ENCODE results near the gene NCR3LG1.

NCR3LG1 gene

DNA sequence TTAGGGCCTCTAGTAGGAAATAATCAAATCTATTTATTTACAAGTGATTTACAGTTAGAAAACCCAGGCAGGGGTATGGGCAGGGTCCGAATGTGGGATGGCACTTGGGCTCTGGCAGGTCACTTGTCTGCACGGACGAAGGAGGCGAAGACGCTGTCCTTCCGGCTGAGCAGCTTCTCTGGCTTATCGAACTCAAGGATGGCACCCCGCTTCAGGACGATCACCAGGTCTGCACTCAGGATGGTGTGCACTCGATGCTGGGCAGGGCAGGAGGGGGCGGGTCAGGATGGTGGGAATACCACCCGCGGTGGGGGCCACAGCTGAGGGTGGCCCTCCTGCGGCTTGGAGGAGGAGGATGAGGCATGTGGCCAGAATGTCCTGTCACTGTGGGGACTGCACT lies 41.3 kb downstream of the NCR3LG1 start:
- no peak for TF ChIP-seq GATA3 (IDR thresholded peaks at IDR 0.05; ENCODE audit: low read depth, low read length)
- no peak for TF ChIP-seq GATA2 (IDR thresholded peaks at IDR 0.05; ENCODE audit: low read depth, low read length)

- no peak for TF ChIP-seq GATA2 (IDR thresholded peaks at IDR 0.05; ENCODE audit: low read depth, low read length)
These were observed 41.9 kb downstream of the NCR3LG1 start for GRCh38 chr11:17393472-17393871.

DNA sequence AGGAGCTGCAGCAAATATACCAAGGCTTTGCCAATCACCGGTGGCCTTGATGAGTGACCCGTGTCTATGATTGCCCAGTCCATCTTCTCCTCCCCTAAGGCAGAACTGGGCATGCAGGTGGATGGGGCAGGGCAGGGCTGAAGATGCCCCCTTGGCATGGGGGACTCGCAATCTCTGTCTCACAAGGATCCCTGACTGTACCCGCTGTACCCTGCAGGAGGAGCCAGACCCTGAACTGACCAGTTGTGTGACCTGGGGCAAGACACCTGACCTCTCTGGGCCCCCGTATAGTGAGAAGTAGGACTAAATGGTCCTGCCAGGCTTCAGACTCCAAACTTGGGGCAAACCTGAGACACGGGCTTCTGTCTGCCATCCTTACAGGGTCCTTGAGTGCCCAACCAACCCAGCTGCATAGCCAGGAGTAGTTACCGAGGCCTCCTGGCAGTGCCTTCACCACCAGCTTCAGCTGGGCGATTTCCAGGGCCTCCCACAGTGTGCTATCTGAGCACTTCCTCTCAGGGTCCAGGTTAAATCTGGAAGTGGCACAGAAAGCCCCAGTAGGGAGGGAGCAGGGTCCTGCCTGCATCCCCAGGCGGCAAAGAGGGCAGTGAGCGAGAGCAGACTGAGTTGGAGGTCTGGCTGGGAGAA lies 43.3 kb downstream of the NCR3LG1 start:
- TF ChIP-seq GATA3 (IDR thresholded peaks at IDR 0.05; ENCODE audit: low read depth, low read length) (no peak), GATA2 (IDR thresholded peaks at IDR 0.05; ENCODE audit: low read depth, low read length) (no peak)

DNA sequence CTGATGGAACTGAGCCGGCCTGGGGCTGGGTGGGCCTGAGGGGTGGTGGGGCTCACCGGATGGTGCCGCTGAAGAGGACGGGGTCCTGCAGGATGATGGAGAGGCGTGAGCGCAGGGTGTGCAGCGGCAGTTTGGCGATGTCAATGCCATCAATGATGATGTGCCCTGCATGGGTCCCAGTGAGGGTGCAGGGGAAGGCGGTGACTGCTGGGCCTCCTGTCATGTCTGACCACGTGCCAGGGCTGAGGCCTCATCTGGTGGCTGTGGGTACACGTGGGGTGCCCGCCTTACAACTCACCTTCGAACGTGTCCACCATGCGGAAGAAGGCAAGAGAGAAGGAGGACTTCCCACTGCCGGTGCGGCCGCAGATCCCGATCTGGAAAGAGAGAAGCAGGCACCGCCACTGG lies 44.0 kb downstream of the NCR3LG1 start:
- no peak for TF ChIP-seq GATA3 (IDR thresholded peaks at IDR 0.05; ENCODE audit: low read depth, low read length)

GRCh38 chr11:17395978-17396377 lies 44.4 kb downstream of the NCR3LG1 start:
- no peak for TF ChIP-seq GATA3 (IDR thresholded peaks at IDR 0.05; ENCODE audit: low read depth, low read length)
- TF ChIP-seq GATA2 (IDR thresholded peaks at IDR 0.05; ENCODE audit: low read depth, low read length): no peak

DNA sequence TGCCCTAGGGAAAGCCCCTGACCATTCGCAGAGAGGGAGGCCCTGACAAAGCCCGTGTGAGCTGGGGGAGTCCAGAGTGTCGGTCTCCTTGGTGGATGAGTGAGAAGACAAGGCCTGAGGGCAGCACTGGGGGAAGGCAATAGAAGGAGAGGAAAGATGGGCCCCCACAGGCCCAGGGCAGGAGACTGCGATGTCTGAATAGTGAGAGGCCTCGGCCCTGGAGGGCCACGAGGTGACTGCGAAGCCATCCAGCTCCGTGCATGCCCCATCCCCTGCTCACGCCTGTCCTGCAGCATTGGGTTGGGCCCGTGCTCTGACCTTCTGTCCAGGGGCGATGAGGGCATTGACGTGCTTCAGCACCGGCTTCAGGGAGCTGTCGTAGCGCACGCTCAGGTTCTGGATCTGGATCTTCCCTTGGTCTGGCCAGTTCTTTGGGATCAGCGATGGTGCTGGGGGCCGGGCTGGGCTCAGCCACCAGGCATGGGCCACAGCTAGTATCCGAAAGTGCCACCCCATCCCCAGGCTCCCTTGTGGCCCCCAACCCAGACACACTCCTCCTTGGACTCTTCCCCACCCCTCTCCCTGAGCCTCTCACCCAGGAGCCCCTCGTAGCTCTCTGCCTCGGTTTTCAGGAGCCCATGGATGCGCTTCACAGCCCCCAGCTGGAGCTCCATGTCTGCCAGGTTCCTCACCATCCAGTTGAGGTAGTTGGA lies 45.2 kb downstream of the NCR3LG1 start:
- TF ChIP-seq GATA2 (IDR thresholded peaks at IDR 0.05; ENCODE audit: low read depth, low read length) (no peak), GATA3 (IDR thresholded peaks at IDR 0.05; ENCODE audit: low read depth, low read length) (no peak)

- TF ChIP-seq GATA2 (IDR thresholded peaks at IDR 0.05; ENCODE audit: low read depth, low read length) (no peak), GATA3 (IDR thresholded peaks at IDR 0.05; ENCODE audit: low read depth, low read length) (no peak)
These were observed 45.9 kb downstream of the NCR3LG1 start for GRCh38 chr11:17397311-17398002.

DNA sequence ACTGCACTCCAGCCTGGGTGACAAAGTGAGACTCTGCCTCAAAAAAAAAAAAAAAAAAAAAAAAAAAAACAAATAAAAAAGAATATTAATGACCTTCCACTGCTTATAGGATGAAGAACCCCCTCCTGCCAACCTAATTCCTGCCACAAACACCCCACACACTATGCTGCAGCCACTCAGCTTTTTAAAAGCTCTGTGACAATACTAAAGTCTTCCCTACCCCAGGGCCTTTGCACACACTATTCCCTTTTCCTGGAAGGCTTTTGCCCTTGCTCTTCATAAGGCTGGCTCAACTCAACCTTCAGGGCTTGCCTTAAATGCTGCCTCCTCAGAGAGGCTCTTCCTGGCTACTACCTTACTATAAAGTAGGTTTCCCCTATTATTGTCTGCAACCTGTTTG lies 47.6 kb downstream of the NCR3LG1 start:
- no peak for TF ChIP-seq GATA3 (IDR thresholded peaks at IDR 0.05; ENCODE audit: low read depth, low read length)
- TF ChIP-seq GATA2 (IDR thresholded peaks at IDR 0.05; ENCODE audit: low read depth, low read length): no peak

GRCh38 chr11:17400048-17400775 lies 48.6 kb downstream of the NCR3LG1 start:
- no peak for TF ChIP-seq GATA3 (IDR thresholded peaks at IDR 0.05; ENCODE audit: low read depth, low read length)
- no peak for TF ChIP-seq GATA2 (IDR thresholded peaks at IDR 0.05; ENCODE audit: low read depth, low read length)

DNA sequence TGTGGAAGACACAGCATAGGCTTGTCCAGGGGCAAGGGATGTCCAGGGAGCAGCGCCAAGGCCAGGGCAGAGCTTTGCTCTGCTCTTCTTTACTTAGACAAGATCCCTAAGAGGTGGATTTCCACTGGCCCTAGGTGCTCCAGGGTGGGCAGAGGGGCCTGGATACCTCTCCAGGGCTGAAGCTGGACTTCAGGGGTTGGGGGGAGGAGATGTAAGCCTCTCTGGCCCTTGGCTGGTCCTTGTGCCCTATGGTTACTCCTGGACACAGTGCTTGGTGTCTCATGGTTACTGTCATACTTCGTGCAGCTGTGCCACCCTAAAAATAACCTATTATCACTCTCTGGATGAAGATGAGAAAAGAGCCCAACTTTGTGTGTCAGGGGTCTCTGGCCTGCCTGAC lies 49.7 kb downstream of the NCR3LG1 start:
- no peak for TF ChIP-seq GATA2 (IDR thresholded peaks at IDR 0.05; ENCODE audit: low read depth, low read length)

- TF ChIP-seq GATA2 (IDR thresholded peaks at IDR 0.05; ENCODE audit: low read depth, low read length) (no peak), GATA3 (IDR thresholded peaks at IDR 0.05; ENCODE audit: low read depth, low read length) (no peak)
These were observed 50.2 kb downstream of the NCR3LG1 start for GRCh38 chr11:17401841-17402240.

- TF ChIP-seq GATA3 (IDR thresholded peaks at IDR 0.05; ENCODE audit: low read depth, low read length) (no peak), GATA2 (IDR thresholded peaks at IDR 0.05; ENCODE audit: low read depth, low read length) (no peak)
These were observed 50.9 kb downstream of the NCR3LG1 start for GRCh38 chr11:17402486-17402885.

DNA sequence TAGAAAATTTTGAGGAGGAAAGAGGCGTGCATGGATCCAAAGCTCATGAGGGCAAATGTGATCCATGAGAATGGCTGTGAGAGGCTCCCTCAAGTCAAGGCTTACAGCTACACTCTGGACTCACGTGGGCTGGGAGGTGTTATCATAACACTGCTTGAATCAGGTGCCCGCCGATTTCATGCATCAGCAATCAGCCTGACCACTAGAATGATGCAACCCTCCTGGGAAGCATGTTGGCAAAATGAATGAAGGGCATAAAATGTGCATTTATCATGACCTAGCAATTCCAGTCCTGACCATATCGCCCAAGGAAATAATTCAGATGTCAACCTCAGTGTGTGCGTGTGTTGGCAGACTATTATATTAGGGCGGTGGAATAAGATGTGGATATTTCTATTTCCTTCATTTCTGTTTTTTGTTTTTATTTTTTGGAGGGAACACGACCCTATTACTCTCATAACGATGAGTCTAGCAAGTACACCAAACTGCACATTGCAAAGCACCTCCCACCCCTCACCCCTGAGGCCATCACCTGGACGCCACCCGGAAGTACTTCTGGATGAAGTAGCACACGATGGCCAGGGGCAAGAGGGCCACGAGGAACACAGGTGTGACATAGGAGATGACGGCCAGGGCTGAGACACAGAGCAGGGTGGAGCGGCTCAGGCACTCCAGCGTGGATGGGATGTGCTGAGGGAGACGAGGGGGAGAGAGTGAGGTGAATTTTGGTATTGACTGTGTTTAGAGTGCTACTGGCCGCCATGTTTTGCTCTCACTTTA lies 52.6 kb downstream of the NCR3LG1 start:
- TF ChIP-seq GATA2 (IDR thresholded peaks at IDR 0.05; ENCODE audit: low read depth, low read length) (no peak), GATA3 (IDR thresholded peaks at IDR 0.05; ENCODE audit: low read depth, low read length) (no peak)

All from SH-SY5Y (cell line).